Activated CD8-positive, alpha-beta memory T cell treated with anti-CD3 and anti-CD28 coated beads for 36 hours (primary cell): ENCODE results near the gene GPR42. TPM values are rescaled to one million over a fixed set of nuclear protein-coding genes. Genes with fewer than 3 reads are reported as not detected.
"Not testable (repeated sequence)": the region's sequence is repeated elsewhere in the genome, so short reads cannot be mapped to it uniquely, and the experiment has no call there.

Experiments
- CTCF ChIA-PET: fragments of 350-600 bp; sonication (Branson Sonifier 250); formaldehyde crosslinking; loops from one replicate; lab custom pipeline; 2021; ENCODE audit warnings: antibody characterized with exemption; lab: Charles Lee
- POLR2A ChIA-PET: fragments of 350-600 bp; sonication (Branson Sonifier 250); formaldehyde crosslinking; loops from one replicate; lab custom pipeline; 2021; ENCODE audit warnings: antibody characterized with exemption; lab: Charles Lee
- total RNA-seq, 2 experiments: library from RNA; stranded (reverse); gene quantifications; one replicate each; pipeline ENCODE4 v1.2.3, GENCODE V29; 2021

GPR42 gene
- total RNA-seq, 2 experiments from 2014 or later, result not detected

DNA sequence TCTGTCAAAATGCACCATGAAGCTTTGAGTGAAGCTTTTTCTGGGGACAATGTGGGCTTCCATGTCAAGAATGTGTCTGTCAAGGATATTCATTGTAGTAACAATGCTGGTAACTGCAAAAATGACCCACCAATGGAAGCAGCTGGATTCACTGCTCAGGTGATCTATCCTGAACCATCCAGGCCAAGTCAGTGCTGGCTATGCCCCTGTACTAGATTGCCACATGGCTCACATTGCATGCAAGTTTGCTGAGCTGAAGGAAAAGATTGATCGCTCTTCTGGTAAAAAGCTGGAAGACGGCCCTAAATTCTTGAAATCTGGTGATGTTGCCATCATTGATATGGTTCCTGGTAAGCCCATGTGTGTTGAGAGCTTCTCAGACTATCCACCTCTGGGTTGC, 12.7 kb downstream of the GPR42 start:
- CTCF ChIA-PET, result no interaction called here
- POLR2A ChIA-PET, result no interaction called here

- ChIA-PET POLR2A (no interaction called here), CTCF (no interaction called here)
These were observed 17.6 kb downstream of the GPR42 start for GRCh38 chr19:35388277-35389054.

DNA sequence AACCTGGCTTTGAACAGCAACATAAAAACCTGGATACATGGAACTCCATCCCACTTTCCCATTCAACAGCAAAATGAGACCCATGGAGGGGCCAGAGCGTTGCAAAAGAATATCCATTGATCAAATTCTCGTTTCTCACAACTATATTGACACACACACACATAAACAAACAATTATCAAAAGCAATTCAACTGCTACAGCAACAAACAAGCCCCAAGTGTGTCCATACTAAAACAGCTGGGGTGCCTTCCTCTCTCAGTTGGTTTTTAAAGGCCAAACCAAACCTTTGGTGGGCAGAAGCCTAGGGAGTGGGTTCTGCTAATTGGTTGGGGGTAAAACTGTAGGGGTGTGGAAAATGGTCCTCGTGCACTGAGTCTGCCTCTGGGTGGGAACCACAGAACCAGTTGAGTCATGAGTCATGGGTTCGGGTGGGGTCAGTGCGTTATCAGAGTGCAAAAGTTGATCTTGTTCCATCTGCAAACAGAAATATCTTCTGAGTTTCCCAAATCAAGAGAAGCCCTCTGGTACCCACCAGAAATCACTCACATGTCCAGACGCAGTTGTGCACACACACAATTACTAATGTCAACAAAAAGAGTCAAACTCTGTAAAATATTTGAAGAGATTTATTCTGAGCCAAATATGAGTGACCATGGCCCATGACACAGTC, 18.5 kb downstream of the GPR42 start:
- ChIA-PET POLR2A (no interaction called here), CTCF (no interaction called here)

GRCh38 chr19:35392742-35393715, 22.2 kb downstream of the GPR42 start:
- ChIA-PET POLR2A (no interaction called here), CTCF (no interaction called here)

DNA sequence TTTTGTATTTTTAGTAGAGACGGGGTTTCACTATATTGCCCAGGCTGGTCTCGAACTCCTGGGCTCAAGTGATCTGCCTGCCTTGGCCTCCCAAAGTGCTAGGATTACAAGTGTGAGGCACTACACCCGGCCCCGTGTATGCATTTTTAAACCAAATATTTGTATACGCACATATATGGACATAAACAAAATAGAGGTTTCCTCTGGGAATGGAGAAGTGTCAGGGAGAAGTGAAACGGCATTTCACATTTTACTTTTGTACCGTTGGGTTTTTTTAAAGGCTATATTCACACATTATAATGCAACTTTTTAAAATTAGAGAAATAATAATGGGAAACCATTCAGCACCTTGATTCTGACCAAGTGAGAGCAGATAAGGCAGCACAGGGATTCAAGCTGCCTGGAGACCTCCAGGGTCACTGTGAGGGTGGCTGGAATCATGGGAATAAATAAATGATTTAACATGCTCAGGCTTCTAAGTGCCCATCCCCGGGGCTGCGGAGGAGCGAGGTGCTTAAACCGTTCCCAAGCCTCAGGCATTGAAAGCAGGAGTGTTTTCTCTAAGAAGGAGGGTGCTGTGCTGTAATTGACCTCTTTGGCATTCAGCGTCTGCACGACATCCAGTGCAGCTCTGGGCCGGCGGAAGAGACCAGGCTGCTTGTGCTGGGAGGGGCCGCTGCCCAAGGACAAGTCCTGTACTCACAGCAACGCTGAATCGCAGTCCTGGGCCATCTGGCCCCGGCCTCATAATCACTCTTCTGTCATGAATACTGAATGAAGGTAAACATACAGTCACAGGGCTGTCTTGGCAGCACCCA, 24.7 kb downstream of the GPR42 start:
- ChIA-PET CTCF (no interaction called here), POLR2A (no interaction called here)

- ChIA-PET POLR2A (no interaction called here), CTCF (no interaction called here)
These were observed 25.5 kb downstream of the GPR42 start for GRCh38 chr19:35396240-35396885.

DNA sequence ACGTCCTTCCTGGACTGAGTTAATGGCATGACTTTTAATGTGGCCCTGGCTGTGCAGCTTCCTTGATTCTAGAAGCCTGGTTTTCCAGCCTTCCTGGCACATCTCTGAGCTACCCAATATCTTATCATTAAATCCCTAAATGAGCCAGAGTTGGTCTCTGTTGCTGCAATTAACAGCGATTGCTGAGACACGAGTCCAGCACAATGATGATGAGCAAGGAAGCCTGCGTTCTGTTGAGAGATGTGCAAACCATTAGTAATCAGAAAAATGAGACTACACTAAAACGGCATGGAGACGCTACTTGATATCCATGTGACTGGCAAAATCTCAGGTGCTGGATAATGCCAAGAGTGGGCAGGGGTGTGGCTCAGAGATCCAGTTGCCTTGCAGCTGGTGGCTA, 26.2 kb downstream of the GPR42 start:
- CTCF ChIA-PET, result no interaction called here
- POLR2A ChIA-PET, result no interaction called here

GRCh38 chr19:35398570-35398969, 27.7 kb downstream of the GPR42 start:
- ChIA-PET CTCF (no interaction called here), POLR2A (no interaction called here)

- ChIA-PET CTCF (no interaction called here), POLR2A (no interaction called here)
These were observed 28.4 kb downstream of the GPR42 start for GRCh38 chr19:35399231-35399630.

- POLR2A ChIA-PET, result no interaction called here
- CTCF ChIA-PET, result interaction anchor here (0.5 to 1.7 kb wide), 2 partner anchors 8 to 47 kb away, joined by 4 to 5 read pairs; no protein-coding TSS in a partner anchor
These were observed 29.3 kb downstream of the GPR42 start for GRCh38 chr19:35399948-35400772.

DNA sequence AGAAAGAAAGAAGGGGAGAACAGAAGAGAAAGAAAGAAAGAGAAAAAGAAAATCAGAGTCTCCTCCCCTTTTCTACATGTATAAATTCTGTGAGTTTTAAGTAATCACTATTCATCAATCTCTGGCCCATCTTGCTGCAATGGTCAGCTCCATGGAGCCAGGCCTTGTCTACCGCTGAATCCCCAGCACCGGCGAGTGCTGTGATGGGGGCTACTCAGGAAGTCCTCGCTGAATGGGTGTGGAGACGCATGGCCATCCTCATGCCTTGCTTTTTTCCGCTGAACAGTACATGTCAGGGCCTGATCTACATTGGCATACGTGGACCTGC, 29.9 kb downstream of the GPR42 start:
- ChIA-PET POLR2A (no interaction called here), CTCF (interaction anchor here (0.5 to 1.7 kb wide), 2 partner anchors 9 to 48 kb away, joined by 4 to 5 read pairs; no protein-coding TSS in a partner anchor)

DNA sequence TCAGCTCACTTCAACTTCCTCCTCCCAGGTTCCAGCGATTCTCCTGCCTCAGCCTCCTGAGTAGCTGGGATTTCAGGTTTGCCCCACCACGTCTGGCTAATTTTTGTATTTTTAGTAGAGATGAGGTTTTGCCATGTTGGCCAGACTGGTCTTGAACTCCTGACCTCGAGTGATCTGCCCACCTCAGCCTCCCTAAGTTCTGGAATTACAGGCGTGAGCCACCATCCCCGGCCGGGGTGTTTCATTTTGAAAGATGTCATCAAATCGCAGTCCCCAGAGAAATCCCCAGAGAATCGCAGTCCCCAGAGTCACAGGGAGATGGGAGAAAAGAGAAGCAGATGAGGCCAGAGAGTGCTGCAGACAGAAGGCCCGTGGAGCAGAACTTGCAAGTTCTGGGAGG, 30.5 kb downstream of the GPR42 start:
- CTCF ChIA-PET, result interaction anchor here (1.4 to 1.7 kb wide), 2 partner anchors 48 to 94 kb away, joined by 3 to 4 read pairs; no protein-coding TSS in a partner anchor
- POLR2A ChIA-PET, result not testable (repeated sequence)

DNA sequence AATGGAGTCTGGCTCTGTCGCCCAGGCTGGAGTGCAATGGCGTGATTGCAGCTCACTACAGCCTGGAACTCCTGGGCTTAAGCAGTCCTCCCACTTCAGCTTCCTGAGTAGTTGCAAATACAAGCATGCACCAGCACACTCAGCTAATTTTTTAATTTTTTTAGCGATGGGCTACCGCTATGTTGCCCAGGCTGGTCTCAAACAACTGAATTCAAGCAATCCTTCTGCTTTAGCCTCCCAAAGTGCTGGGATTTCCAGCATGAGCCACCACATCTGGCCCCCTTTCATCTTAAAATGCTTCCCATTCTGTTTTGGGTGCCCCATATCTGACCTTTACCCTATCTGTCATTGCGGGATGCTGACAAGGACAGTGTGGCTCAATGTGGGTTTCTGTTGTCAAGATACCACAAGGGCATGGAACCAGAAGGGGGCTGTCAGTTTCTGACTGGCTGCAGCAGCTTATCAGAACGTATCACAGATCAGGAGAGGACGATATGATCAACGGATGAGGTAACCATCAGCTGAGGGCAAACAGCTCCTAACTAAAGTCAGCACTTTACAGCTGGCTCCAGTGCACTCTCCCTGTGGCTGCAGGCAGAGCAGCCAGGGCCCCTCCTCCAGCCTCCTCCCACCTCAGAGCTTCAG, 32.4 kb downstream of the GPR42 start:
- POLR2A ChIA-PET, result no interaction called here
- CTCF ChIA-PET, result interaction anchor here (0.6 kb wide), 1 partner anchor 703 kb away, joined by 3 read pairs; no protein-coding TSS in a partner anchor

DNA sequence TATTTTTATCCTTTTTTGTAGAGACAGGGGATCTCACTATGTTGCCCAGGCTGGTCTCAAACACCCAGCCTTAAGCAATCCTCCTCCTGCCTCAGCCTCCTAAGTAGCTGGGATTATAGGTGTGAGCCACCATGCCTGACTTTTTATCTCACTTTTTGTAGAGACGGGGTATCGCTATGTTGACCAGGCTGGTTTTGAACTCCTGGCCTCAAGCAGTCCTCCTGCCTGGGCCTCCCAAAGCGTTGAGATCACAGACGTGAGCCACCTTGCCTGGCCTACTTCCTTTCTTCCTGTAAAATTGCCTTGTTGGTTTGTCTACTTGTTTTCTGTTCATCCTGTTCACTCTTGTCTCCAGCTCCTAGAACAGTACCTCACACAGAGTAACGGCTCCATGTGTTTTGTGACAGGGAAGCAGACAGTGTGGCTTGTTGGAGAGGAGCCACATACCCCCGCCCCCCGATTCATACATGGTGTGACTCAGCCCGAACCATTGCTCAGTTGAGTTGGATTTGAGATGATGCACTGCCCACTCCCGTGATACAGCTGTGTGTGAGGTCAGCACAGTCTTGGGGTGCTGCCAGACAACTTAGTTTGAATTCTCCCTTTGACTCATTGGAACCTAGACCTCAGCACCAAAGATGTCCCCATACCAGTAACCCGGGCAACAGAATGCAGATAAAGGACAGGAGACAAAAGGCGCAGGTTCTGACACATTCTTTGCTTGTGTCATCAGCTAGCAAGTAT, 34.2 kb downstream of the GPR42 start:
- POLR2A ChIA-PET, result no interaction called here

GRCh38 chr19:35407619-35408018, 36.8 kb downstream of the GPR42 start:
- ChIA-PET POLR2A (no interaction called here), CTCF (no interaction called here)

More for the DNA sequence above, 34.2 kb downstream of the GPR42 start:
- CTCF ChIA-PET, result no interaction called here
